ENCODE results near the gene CDADC1. TPM values are rescaled to one million over a fixed set of nuclear protein-coding genes. Genes with fewer than 3 reads are reported as not detected.

The CDADC1 gene
- total and polyA plus RNA-seq, 2 donors (not counting 3 experiments of a cell fraction or from before 2014, with no cell fraction given), result 2.4 to 9.1 TPM

DNA sequence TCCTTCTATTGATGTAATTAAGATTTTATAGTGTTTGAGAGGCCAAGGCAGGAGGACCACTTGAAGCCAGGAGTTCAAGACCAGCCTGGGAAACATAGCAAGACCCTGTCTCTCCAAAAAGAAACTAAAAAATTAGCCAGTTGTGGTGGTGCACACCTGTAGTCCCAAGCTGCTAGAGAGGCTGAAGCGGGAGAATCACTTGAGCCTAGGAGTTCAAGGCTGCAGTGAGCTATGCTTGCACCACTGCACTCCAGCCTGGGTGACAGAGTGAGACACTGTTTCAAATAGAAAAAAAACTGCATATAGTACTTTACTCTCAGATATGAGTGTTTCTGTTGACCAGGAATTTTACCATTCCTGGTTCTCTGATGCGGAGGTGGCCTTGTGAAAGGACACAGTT, 48.9 kb downstream of the CDADC1 start:
- H2AFZ ChIP-seq (ENCODE audit: low read depth, low read length), result no peak overlapping the region
- FAIRE-seq (no peak), DNase-seq (ENCODE audit: low read depth, low spot score) (no peak)
- H3K27ac ChIP-seq (ENCODE audit: insufficient read depth, low read depth, low read length), result no peak overlapping the region
- no peaks in the 10 kb centered on the region for H3K9me3 ChIP-seq (replicated peaks; ENCODE audit: control insufficient read depth, insufficient read depth, low read length)
- intact Hi-C loops (cut with micrococcal nuclease) (no loop called here), dilution Hi-C loops (cut with MboI; ENCODE audit: extremely low pct_ligation_motif_present, low sequenced_read_pairs) (no loop called here)
- no peak for TF ChIP-seq POLR2AphosphoS5 (IDR thresholded peaks at IDR 0.05; ENCODE audit: insufficient read depth, low read depth, low read length)
- BruUV-seq (replicated peaks), result no TSS peak
- no peaks in the 10 kb centered on the region for H3K27me3 ChIP-seq (ENCODE audit: control insufficient read depth in 2 of 2, insufficient read depth in 2 of 2, low read length in 2 of 2)
- H3K36me3 ChIP-seq (ENCODE audit: control insufficient read depth in 2 of 2, extremely low read depth in 1 of 2, insufficient read depth in 2 of 2, low read length in 2 of 2), result no peaks in the 10 kb centered on the region
- no peaks in the 10 kb centered on the region for H4K20me1 ChIP-seq (replicated peaks; ENCODE audit: control insufficient read depth, extremely low read depth, insufficient read depth, low read length)
- H3K4me1 ChIP-seq (ENCODE audit: control insufficient read depth, extremely low read depth, insufficient read depth, low read length), result peaks cover 5% of the 10 kb centered on the region
- no peak overlapping the region for H3K9ac ChIP-seq (replicated peaks; ENCODE audit: extremely low read depth, insufficient read depth, low read length)
- H3K9me1 ChIP-seq (replicated peaks; ENCODE audit: control insufficient read depth, extremely low read depth, insufficient read depth, low read length), result no peaks in the 10 kb centered on the region
- H3K4me2 ChIP-seq (ENCODE audit: insufficient read depth, low read length), result no peak overlapping the region
- H3K4me3 ChIP-seq (replicated peaks in 1 of 3; ENCODE audit: insufficient read depth in 1 of 3, low read depth in 1 of 3, low read length in 3 of 3), result no peak overlapping the region
- CTCF ChIA-PET, result interaction anchor here (1.6 to 3.3 kb wide), 3 partner anchors 16 to 310 kb away, joined by 4 to 15 read pairs (median 7); no protein-coding TSS in a partner anchor
- POLR2A ChIA-PET, result no interaction called here
- no peaks in the 10 kb centered on the region for H3K79me2 ChIP-seq (ENCODE audit: control insufficient read depth, insufficient read depth, low read length)

- Histone ChIP-seq H3K4me1 (ENCODE audit: control insufficient read depth, extremely low read depth, insufficient read depth, low read length) (peaks cover 4% of the 10 kb centered on the region), H3K9ac (replicated peaks; ENCODE audit: extremely low read depth, insufficient read depth, low read length) (no peak overlapping the region), H3K27me3 (ENCODE audit: control insufficient read depth in 2 of 2, insufficient read depth in 2 of 2, low read length in 2 of 2) (no peaks in the 10 kb centered on the region), H3K36me3 (ENCODE audit: control insufficient read depth in 2 of 2, extremely low read depth in 1 of 2, insufficient read depth in 2 of 2, low read length in 2 of 2) (no peaks in the 10 kb centered on the region), H3K4me3 (replicated peaks in 1 of 3; ENCODE audit: insufficient read depth in 1 of 3, low read depth in 1 of 3, low read length in 3 of 3) (no peak overlapping the region), H3K79me2 (ENCODE audit: control insufficient read depth, insufficient read depth, low read length) (no peaks in the 10 kb centered on the region), H3K4me2 (ENCODE audit: insufficient read depth, low read length) (no peak overlapping the region), H3K9me3 (replicated peaks; ENCODE audit: control insufficient read depth, insufficient read depth, low read length) (no peaks in the 10 kb centered on the region), H3K27ac (ENCODE audit: insufficient read depth, low read depth, low read length) (no peak overlapping the region), H2AFZ (ENCODE audit: low read depth, low read length) (no peak overlapping the region), H4K20me1 (replicated peaks; ENCODE audit: control insufficient read depth, extremely low read depth, insufficient read depth, low read length) (no peaks in the 10 kb centered on the region), H3K9me1 (replicated peaks; ENCODE audit: control insufficient read depth, extremely low read depth, insufficient read depth, low read length) (no peaks in the 10 kb centered on the region)
- no peak for FAIRE-seq
- no TSS peak for BruUV-seq (replicated peaks)
- dilution Hi-C loops (cut with MboI; ENCODE audit: extremely low pct_ligation_motif_present, low sequenced_read_pairs), result no loop called here
- TF ChIP-seq MAX (IDR thresholded peaks at IDR 0.05; ENCODE audit: insufficient read depth, insufficient read length) (no peak), MYC (IDR thresholded peaks at IDR 0.05; ENCODE audit: low read depth, low read length) (no peak), JUN (IDR thresholded peaks at IDR 0.05; ENCODE audit: borderline replicate concordance, insufficient read depth, insufficient read length, low read depth) (no peak)
- TF ChIP-seq, protein P1, sequence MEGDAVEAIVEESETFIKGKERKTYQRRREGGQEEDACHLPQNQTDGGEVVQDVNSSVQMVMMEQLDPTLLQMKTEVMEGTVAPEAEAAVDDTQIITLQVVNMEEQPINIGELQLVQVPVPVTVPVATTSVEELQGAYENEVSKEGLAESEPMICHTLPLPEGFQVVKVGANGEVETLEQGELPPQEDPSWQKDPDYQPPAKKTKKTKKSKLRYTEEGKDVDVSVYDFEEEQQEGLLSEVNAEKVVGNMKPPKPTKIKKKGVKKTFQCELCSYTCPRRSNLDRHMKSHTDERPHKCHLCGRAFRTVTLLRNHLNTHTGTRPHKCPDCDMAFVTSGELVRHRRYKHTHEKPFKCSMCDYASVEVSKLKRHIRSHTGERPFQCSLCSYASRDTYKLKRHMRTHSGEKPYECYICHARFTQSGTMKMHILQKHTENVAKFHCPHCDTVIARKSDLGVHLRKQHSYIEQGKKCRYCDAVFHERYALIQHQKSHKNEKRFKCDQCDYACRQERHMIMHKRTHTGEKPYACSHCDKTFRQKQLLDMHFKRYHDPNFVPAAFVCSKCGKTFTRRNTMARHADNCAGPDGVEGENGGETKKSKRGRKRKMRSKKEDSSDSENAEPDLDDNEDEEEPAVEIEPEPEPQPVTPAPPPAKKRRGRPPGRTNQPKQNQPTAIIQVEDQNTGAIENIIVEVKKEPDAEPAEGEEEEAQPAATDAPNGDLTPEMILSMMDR (IDR thresholded peaks at IDR 0.05; ENCODE audit: extremely low read depth in 1 of 2, insufficient read depth in 1 of 2, low read depth in 1 of 2, low read length in 2 of 2), result no peak
- DNase-seq (ENCODE audit: low read depth, low spot score), result no peak
- intact Hi-C loops (cut with micrococcal nuclease), result no loop called here
- POLR2A ChIA-PET, result no interaction called here
- CTCF ChIA-PET, result interaction anchor here (1.6 to 3.3 kb wide), 3 partner anchors 17 to 309 kb away, joined by 4 to 15 read pairs (median 7); no protein-coding TSS in a partner anchor
These were observed 49.6 kb downstream of the CDADC1 start for GRCh38 chr13:49297338-49297737.
